PC-3 (cell line): ENCODE data around the gene CAMKK2. TPM values are rescaled to one million over a fixed set of nuclear protein-coding genes. Genes with fewer than 3 reads are reported as not detected.
"Not testable (repeated sequence)": the region's sequence is repeated elsewhere in the genome, so short reads cannot be mapped to it uniquely, and the experiment has no call there.

Source experiments
- ATAC-seq: fragments of 200-7000 bp; cut with Tn5 transposase; 2 replicates; pipeline ENCODE4 v1.9.1; 2020; ENCODE audit warnings: mild to moderate bottlenecking, moderate library complexity
- BruUV-seq: library from RNA; stranded (reverse); fragments of 400-500 nt; replicated peaks from 2 replicates; lab custom pipeline; 2021; lab: Mats Ljungman, UMichigan
- CTCF ChIA-PET: fragments of 300-600 bp; sonication (Branson Sonifier 250); formaldehyde crosslinking; loops from one replicate; lab custom pipeline; 2022; ENCODE audit warnings: antibody characterized with exemption; lab: Charles Lee
- POLR2A ChIA-PET: fragments of 300-600 bp; sonication (Branson Sonifier 250); formaldehyde crosslinking; loops from one replicate; lab custom pipeline; 2022; ENCODE audit warnings: antibody characterized with exemption; ENCODE audit not compliant: unreplicated experiment; lab: Charles Lee
- DNase-seq: peaks from one replicate; pipeline ENCODE4 v3.0.0-alpha.2; 2015
- H2AFZ ChIP-seq: fragments of 300-600 bp; sonication (generic); 2 replicates; pipeline ENCODE4 v1.6.0; 2016; ENCODE audit warnings: antibody characterized with exemption, low read length
- H3F3A ChIP-seq: fragments of 300-600 bp; sonication (generic); one replicate; pipeline ENCODE4 v1.6.0; 2017; ENCODE audit warnings: antibody characterized with exemption, low read length, control low read depth, mild to moderate bottlenecking; ENCODE audit not compliant: unreplicated experiment
- H3K27ac ChIP-seq: fragments of 300-600 bp; sonication (generic); 2 replicates; pipeline ENCODE4 v1.5.1; 2016; ENCODE audit warnings: mild to moderate bottlenecking, low read length
- H3K27me3 ChIP-seq: fragments of 300-600 bp; sonication (generic); 2 replicates; pipeline ENCODE4 v1.6.1; 2016; ENCODE audit warnings: low read length, mixed read lengths
- H3K36me3 ChIP-seq: fragments of 300-600 bp; sonication (generic); 2 replicates; pipeline ENCODE4 v1.6.1; 2016; ENCODE audit warnings: low read depth, mixed run types, low read length, mixed read lengths
- H3K4me1 ChIP-seq: fragments of 300-600 bp; sonication (generic); 2 replicates; pipeline ENCODE4 v1.5.1; 2016; ENCODE audit warnings: low read length; ENCODE audit not compliant: insufficient read depth
- H3K4me2 ChIP-seq: fragments of 300-600 bp; sonication (generic); 2 replicates; pipeline ENCODE4 v1.6.0; 2016; ENCODE audit warnings: low read length
- H3K4me3 ChIP-seq: fragments of 300-600 bp; sonication (generic); 2 replicates; pipeline ENCODE4 v1.5.1; 2016; ENCODE audit warnings: mild to moderate bottlenecking, low read length, mixed read lengths
- H3K79me2 ChIP-seq: fragments of 300-600 bp; sonication (generic); 2 replicates; pipeline ENCODE4 v1.6.1; 2017; ENCODE audit warnings: low read length, mixed read lengths
- H3K9ac ChIP-seq: fragments of 300-600 bp; sonication (generic); 2 replicates; pipeline ENCODE4 v1.6.0; 2016; ENCODE audit warnings: mild to moderate bottlenecking, low read length
- H3K9me2 ChIP-seq: fragments of 300-600 bp; sonication (generic); replicated peaks from 2 replicates; pipeline ENCODE4 v1.6.1; 2016; ENCODE audit warnings: mixed run types, low read length, mixed read lengths
- H3K9me3 ChIP-seq: fragments of 300-600 bp; sonication (generic); 2 replicates; pipeline ENCODE4 v1.6.1; 2016; ENCODE audit warnings: low read length, mixed read lengths
- H4K20me1 ChIP-seq: fragments of 300-600 bp; sonication (generic); 2 replicates; pipeline ENCODE4 v1.6.1; 2016; ENCODE audit warnings: low read length, mixed read lengths
- EZH2 ChIP-seq: fragments of 300-600 bp; sonication (generic); IDR thresholded peaks from one replicate; pipeline ENCODE4 v1.6.1; 2017; ENCODE audit warnings: antibody characterized with exemption, mild to moderate bottlenecking, low read length; ENCODE audit not compliant: unreplicated experiment
- EZH2phosphoT487 ChIP-seq: fragments of 300-600 bp; sonication (generic); IDR thresholded peaks from 2 replicates; pipeline ENCODE4 v1.6.1; 2018; ENCODE audit warnings: mild to moderate bottlenecking, antibody characterized with exemption, low read length, borderline replicate concordance
- intact Hi-C: fragments of 100-400 bp; cut with micrococcal nuclease; formaldehyde crosslinking; loops from 2 replicates; pipeline ENCODE4 v1.9.0; 2023
- total RNA-seq: library from RNA; depleted of rRNA; stranded (reverse); fragments of >200 nt; gene quantifications from 2 replicates; pipeline ENCODE4 v1.2.3, GENCODE V29; 2014
- TF ChIP-seq, protein P1 (sequence below): fragments of 300-600 bp; sonication (generic); conservative IDR thresholded peaks from 2 replicates; pipeline ENCODE4 v1.5.1; 2017; ENCODE audit warnings: antibody characterized with exemption, low read depth, mild to moderate bottlenecking, low read length

Gene CAMKK2
- total RNA-seq, 1 experiment from 2014 or later: 26.5 TPM

DNA sequence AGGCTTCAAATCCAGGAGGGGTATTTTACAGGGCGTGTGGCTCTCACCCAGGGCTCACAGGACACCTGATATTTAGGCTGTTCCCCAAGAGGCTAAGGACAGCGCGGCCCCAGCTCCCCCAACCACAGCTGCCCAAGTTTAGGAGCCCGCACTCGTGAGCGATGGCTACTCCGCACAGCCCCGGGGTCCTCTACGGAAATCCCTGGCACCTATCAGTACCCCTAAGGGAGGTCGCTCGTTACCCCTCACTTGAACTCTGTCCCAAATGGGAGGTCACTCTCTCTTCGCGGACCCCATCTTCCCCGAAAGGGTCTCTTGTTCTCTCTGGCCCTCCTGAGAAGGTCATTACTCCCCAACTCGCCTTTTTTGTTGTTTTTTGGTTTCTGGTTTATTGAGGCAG lies 87.3 kb downstream of the CAMKK2 start:
- Histone ChIP-seq H3K9ac (no peak overlapping the region), H3K36me3 (no peaks in the 10 kb centered on the region), H3K4me2 (peak overlapping the region; percentile 90), H3K27me3 (no peaks in the 10 kb centered on the region), H2AFZ (0 out of 2 replicates have a peak overlapping the region, but pooled peaks have one; percentile 78), H3K4me3 (peak overlapping the region; percentile 78; the same call in 1 of the 2 replicates), H4K20me1 (no peaks in the 10 kb centered on the region), H3K9me2 (no peaks in the 10 kb centered on the region), H3K79me2 (peaks cover 11% of the 10 kb centered on the region), H3K4me1 (peaks cover 8% of the 10 kb centered on the region), H3K9me3 (no peaks in the 10 kb centered on the region), H3K27ac (no peak overlapping the region), H3F3A (no peaks in the 10 kb centered on the region)
- BruUV-seq: TSS peak; percentile 88
- ChIA-PET POLR2A (no interaction called here), CTCF (no interaction called here)
- DNase-seq: no peak
- TF ChIP-seq EZH2: no peak
- TF ChIP-seq EZH2phosphoT487: no peak
- TF ChIP-seq, protein P1, sequence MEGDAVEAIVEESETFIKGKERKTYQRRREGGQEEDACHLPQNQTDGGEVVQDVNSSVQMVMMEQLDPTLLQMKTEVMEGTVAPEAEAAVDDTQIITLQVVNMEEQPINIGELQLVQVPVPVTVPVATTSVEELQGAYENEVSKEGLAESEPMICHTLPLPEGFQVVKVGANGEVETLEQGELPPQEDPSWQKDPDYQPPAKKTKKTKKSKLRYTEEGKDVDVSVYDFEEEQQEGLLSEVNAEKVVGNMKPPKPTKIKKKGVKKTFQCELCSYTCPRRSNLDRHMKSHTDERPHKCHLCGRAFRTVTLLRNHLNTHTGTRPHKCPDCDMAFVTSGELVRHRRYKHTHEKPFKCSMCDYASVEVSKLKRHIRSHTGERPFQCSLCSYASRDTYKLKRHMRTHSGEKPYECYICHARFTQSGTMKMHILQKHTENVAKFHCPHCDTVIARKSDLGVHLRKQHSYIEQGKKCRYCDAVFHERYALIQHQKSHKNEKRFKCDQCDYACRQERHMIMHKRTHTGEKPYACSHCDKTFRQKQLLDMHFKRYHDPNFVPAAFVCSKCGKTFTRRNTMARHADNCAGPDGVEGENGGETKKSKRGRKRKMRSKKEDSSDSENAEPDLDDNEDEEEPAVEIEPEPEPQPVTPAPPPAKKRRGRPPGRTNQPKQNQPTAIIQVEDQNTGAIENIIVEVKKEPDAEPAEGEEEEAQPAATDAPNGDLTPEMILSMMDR: no peak
- intact Hi-C loops: no loop called here
- no peak for ATAC-seq

DNA sequence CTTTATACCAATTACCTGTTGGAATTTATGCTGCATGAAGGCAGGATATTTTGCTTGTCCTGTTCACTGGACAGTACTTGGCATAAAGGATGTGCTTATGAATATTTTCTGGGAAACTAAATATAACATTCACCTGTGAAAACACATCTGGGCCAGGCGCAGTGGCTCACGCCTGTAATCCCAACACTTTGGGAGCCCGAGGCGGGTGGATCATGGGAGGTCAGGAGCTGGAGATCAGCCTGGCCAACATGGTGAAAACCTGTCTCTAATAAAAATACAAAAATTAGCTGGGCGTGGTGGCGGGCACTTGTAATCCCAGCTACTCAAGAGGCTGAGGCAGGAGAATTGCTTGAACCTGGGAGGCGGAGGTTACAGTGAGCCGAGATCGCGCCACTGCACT lies 87.9 kb downstream of the CAMKK2 start:
- BruUV-seq, H3K4me1 ChIP-seq, H3K4me3 ChIP-seq, H3K27me3 ChIP-seq, H4K20me1 ChIP-seq, POLR2A ChIA-PET, H3K9me3 ChIP-seq, intact Hi-C loops, H2AFZ ChIP-seq, H3K4me2 ChIP-seq, H3K27ac ChIP-seq, H3K36me3 ChIP-seq, ATAC-seq, H3K9me2 ChIP-seq, H3F3A ChIP-seq, DNase-seq, H3K9ac ChIP-seq: not testable (repeated sequence)
- CTCF ChIA-PET: interaction anchor here (0.7 kb wide), 1 partner anchor 27 kb away, joined by 3 read pairs; no protein-coding TSS in a partner anchor
- H3K79me2 ChIP-seq: peaks cover 11% of the 10 kb centered on the region

DNA sequence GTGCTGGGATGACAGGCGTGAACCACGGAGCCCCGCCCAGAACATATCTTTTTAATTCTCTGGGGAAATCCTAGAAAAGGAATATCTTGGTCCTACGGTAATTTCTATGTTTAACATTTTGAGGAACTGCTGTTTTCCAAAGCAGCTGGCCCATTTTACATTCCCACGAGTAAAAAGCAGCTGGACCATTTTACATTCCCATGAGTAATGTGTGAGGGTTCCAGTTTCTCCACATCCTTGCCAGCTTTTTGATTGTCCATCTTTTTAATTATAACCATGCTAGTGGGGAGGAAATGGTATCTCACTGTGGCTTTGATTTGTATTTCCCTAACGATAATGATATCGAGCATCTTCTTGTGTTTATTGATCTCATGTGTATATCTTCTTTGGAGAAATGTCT lies 91.0 kb downstream of the CAMKK2 start:
- Histone ChIP-seq H3F3A (no peaks in the 10 kb centered on the region), H3K27me3 (no peaks in the 10 kb centered on the region), H3K4me3 (no peak overlapping the region), H4K20me1 (no peaks in the 10 kb centered on the region), H3K79me2 (peaks cover 1% of the 10 kb centered on the region), H3K27ac (no peak overlapping the region), H3K4me1 (no peaks in the 10 kb centered on the region), H2AFZ (no peak overlapping the region), H3K9me2 (no peaks in the 10 kb centered on the region), H3K4me2 (no peak overlapping the region), H3K9ac (no peak overlapping the region), H3K36me3 (no peaks in the 10 kb centered on the region), H3K9me3 (no peaks in the 10 kb centered on the region)
- BruUV-seq: no TSS peak
- POLR2A ChIA-PET: no interaction called here
- CTCF ChIA-PET: no interaction called here
- TF ChIP-seq EZH2 (no peak), EZH2phosphoT487 (no peak)
- TF ChIP-seq, protein P1: no peak
- intact Hi-C loops: no loop called here
- DNase-seq (no peak), ATAC-seq (no peak)
